SU-DHL-6 (cell line): ENCODE data around the gene PRKAG3.

ENCODE experiments used
- CTCF ChIP-seq: fragments of 200-600 bp; sonication (generic); IDR thresholded peaks from one replicate; pipeline ENCODE4 v1.5.1; 2017; ENCODE audit warnings: antibody characterized with exemption, mild to moderate bottlenecking, low read length, moderate library complexity; ENCODE audit not compliant: insufficient read depth, poor library complexity, severe bottlenecking
- EZH2phosphoT487 ChIP-seq: fragments of 200-600 bp; sonication (generic), shearing (Covaris generic); conservative IDR thresholded peaks from 2 replicates; pipeline ENCODE4 v1.6.1; 2018; ENCODE audit warnings: mild to moderate bottlenecking, antibody characterized with exemption, low read length, moderate library complexity, mixed read lengths

GRCh38 chr2:218823196-218823855 is 8.3 kb downstream of the PRKAG3 start:
- TF ChIP-seq CTCF, result no peak
- TF ChIP-seq EZH2phosphoT487, result no peak
